NT2/D1 (cell line): Measurements from ENCODE around the gene TCF4.
A peak's percentile ranks its signal among the peaks of the same experiment; 100 is the strongest.

Experiments
- DNase-seq: peaks from one replicate; pipeline ENCODE4 v3.0.0-alpha.2; 2011; ENCODE audit warnings: low read depth, low spot score
- H3K27me3 ChIP-seq: 2 replicates; pipeline ENCODE4 v1.6.0; 2011; ENCODE audit warnings: mild to moderate bottlenecking; ENCODE audit not compliant: insufficient read length, insufficient read depth
- H3K36me3 ChIP-seq: 2 replicates; pipeline ENCODE4 v1.6.1; 2011; ENCODE audit warnings: mild to moderate bottlenecking, low read length, mixed read lengths; ENCODE audit not compliant: insufficient read depth, insufficient read length
- H3K4me1 ChIP-seq: 2 replicates; pipeline ENCODE4 v1.5.1; 2011; ENCODE audit not compliant: insufficient read depth, insufficient read length
- H3K4me3 ChIP-seq: 2 replicates; pipeline ENCODE4 v1.5.1; 2011; ENCODE audit warnings: low read depth; ENCODE audit not compliant: insufficient read length
- H3K9ac ChIP-seq: 2 replicates; pipeline ENCODE4 v1.6.0; 2011; ENCODE audit warnings: low read depth; ENCODE audit not compliant: insufficient read length
- H3K9me3 ChIP-seq: 2 replicates; pipeline ENCODE4 v1.5.1; 2011; ENCODE audit warnings: mild to moderate bottlenecking, low read length; ENCODE audit not compliant: insufficient read depth
- SUZ12 ChIP-seq: IDR thresholded peaks from 2 replicates; pipeline ENCODE4 v1.6.1; 2011; ENCODE audit not compliant: insufficient read length, insufficient read depth; ENCODE audit errors: extremely low read depth
- YY1 ChIP-seq: IDR thresholded peaks from 2 replicates; pipeline ENCODE4 v1.6.1; 2011; ENCODE audit not compliant: insufficient read length, insufficient read depth
- ZNF274 ChIP-seq: IDR thresholded peaks from 2 replicates; pipeline ENCODE4 v1.6.1; 2011; ENCODE audit warnings: mild to moderate bottlenecking, low read depth, low read length

TCF4 gene

GRCh38 chr18:55447672-55448018 is 140.3 kb downstream of the TCF4 start:
- Histone ChIP-seq H3K27me3 (no peaks in the 10 kb centered on the region), H3K9me3 (peaks cover 13% of the 10 kb centered on the region; the same call in 1 of the 2 replicates), H3K4me3 (no peak overlapping the region), H3K36me3 (no peaks in the 10 kb centered on the region), H3K4me1 (no peaks in the 10 kb centered on the region), H3K9ac (no peak overlapping the region)
- TF ChIP-seq YY1 (no peak), ZNF274 (no peak), SUZ12 (no peak)
- no peak for DNase-seq

GRCh38 chr18:55446996-55447671 is 140.9 kb downstream of the TCF4 start:
- Histone ChIP-seq H3K36me3 (no peaks in the 10 kb centered on the region), H3K9me3 (peaks cover 13% of the 10 kb centered on the region; the same call in 1 of the 2 replicates)
- TF ChIP-seq ZNF274, result no peak
- TF ChIP-seq YY1, result no peak
- no peak for TF ChIP-seq SUZ12

GRCh38 chr18:55444536-55444935 is 143.5 kb downstream of the TCF4 start:
- TF ChIP-seq YY1 (no peak), ZNF274 (no peak), SUZ12 (no peak)
- no peaks in the 10 kb centered on the region for H3K4me1 ChIP-seq

More at GRCh38 chr18:55446996-55447671, 140.9 kb downstream of the TCF4 start:
- Histone ChIP-seq H3K4me3 (no peak overlapping the region), H3K4me1 (no peaks in the 10 kb centered on the region), H3K27me3 (no peaks in the 10 kb centered on the region), H3K9ac (no peak overlapping the region)
- no peak for DNase-seq

GRCh38 chr18:55443776-55444175 is 144.2 kb downstream of the TCF4 start:
- DNase-seq, result no peak
- Histone ChIP-seq H3K9ac (no peak overlapping the region), H3K36me3 (no peaks in the 10 kb centered on the region), H3K4me1 (no peaks in the 10 kb centered on the region), H3K27me3 (no peaks in the 10 kb centered on the region), H3K4me3 (no peak overlapping the region), H3K9me3 (peaks cover 13% of the 10 kb centered on the region; the same call in 1 of the 2 replicates)
- TF ChIP-seq SUZ12 (no peak), ZNF274 (no peak), YY1 (no peak)

More at GRCh38 chr18:55444536-55444935, 143.5 kb downstream of the TCF4 start:
- Histone ChIP-seq H3K9ac (no peak overlapping the region), H3K4me3 (no peak overlapping the region), H3K27me3 (no peaks in the 10 kb centered on the region), H3K36me3 (no peaks in the 10 kb centered on the region), H3K9me3 (peaks cover 13% of the 10 kb centered on the region; the same call in 1 of the 2 replicates)
- DNase-seq, result no peak

GRCh38 chr18:55442561-55442960 is 145.4 kb downstream of the TCF4 start:
- H3K9ac ChIP-seq, result no peak overlapping the region
- TF ChIP-seq SUZ12, result no peak
- no peak for TF ChIP-seq YY1
- no peak overlapping the region for H3K4me3 ChIP-seq
- no peaks in the 10 kb centered on the region for H3K4me1 ChIP-seq
- no peaks in the 10 kb centered on the region for H3K36me3 ChIP-seq
- DNase-seq, result no peak
- H3K27me3 ChIP-seq, result no peaks in the 10 kb centered on the region
- peaks cover 13% of the 10 kb centered on the region; the same call in 1 of the 2 replicates for H3K9me3 ChIP-seq

- no peak for TF ChIP-seq ZNF274
- no peak for TF ChIP-seq YY1
- DNase-seq, result no peak
- no peaks in the 10 kb centered on the region for H3K36me3 ChIP-seq
- H3K4me1 ChIP-seq, result no peaks in the 10 kb centered on the region
- H3K27me3 ChIP-seq, result no peaks in the 10 kb centered on the region
- H3K9ac ChIP-seq, result no peak overlapping the region
- peaks cover 8% of the 10 kb centered on the region; the same call in 1 of the 2 replicates for H3K9me3 ChIP-seq
- H3K4me3 ChIP-seq, result no peak overlapping the region
Observed at GRCh38 chr18:55440988-55441387, 147.0 kb downstream of the TCF4 start.

- TF ChIP-seq SUZ12 (no peak), ZNF274 (no peak), YY1 (no peak)
- H3K9ac ChIP-seq, result no peak overlapping the region
- no peaks in the 10 kb centered on the region for H3K9me3 ChIP-seq
- no peak overlapping the region for H3K4me3 ChIP-seq
- H3K4me1 ChIP-seq, result no peaks in the 10 kb centered on the region
- H3K36me3 ChIP-seq, result no peaks in the 10 kb centered on the region
- DNase-seq, result peak; percentile 35
- H3K27me3 ChIP-seq, result no peaks in the 10 kb centered on the region
Observed at GRCh38 chr18:55439056-55439455, 148.9 kb downstream of the TCF4 start.
